Stimulated activated CD4-positive, alpha-beta T cell treated with anti-CD3 and anti-CD28 coated beads, Interleukin-2, amount 100 ng/mL, for 4 hours (primary cell): ENCODE results near the gene KRTAP10-11.
"Not testable (repeated sequence)": the region's sequence is repeated elsewhere in the genome, so short reads cannot be mapped to it uniquely, and the experiment has no call there.

Experiments
- DNase-seq: peaks from one replicate; pipeline ENCODE4 v3.0.0-alpha.2; 2020; ENCODE audit warnings: low read depth

Gene KRTAP10-11

GRCh38 chr21:44666401-44667320, 20.4 kb downstream of the KRTAP10-11 start, which contains the start of gene KRTAP12-2:
TSS of gene KRTAP12-2 (minus strand) at chr21:44666927. CDS start at chr21:44666886, 41 bp downstream.
- no peak for DNase-seq

- no peak for DNase-seq
Measured at GRCh38 chr21:44667612-44668011, 21.4 kb downstream of the KRTAP10-11 start.

GRCh38 chr21:44670642-44671432, 24.6 kb downstream of the KRTAP10-11 start:
- no peak for DNase-seq

- DNase-seq, result no peak
Measured at GRCh38 chr21:44671911-44672310, 25.7 kb downstream of the KRTAP10-11 start.

- DNase-seq, result no peak
Measured at GRCh38 chr21:44677881-44678280, 31.7 kb downstream of the KRTAP10-11 start.

- no peak for DNase-seq
Measured at GRCh38 chr21:44681152-44681551, 34.9 kb downstream of the KRTAP10-11 start.

- DNase-seq, result no peak
Measured at GRCh38 chr21:44681861-44682579, 35.8 kb downstream of the KRTAP10-11 start, which contains the start of gene KRTAP12-1. TSS of gene KRTAP12-1 (minus strand) at chr21:44682163. CDS start at chr21:44682123, 40 bp downstream.

GRCh38 chr21:44682580-44683151, 36.5 kb downstream of the KRTAP10-11 start:
- no peak for DNase-seq

- no peak for DNase-seq
Measured at GRCh38 chr21:44684077-44684476, 37.9 kb downstream of the KRTAP10-11 start.

GRCh38 chr21:44684483-44684882, 38.3 kb downstream of the KRTAP10-11 start:
- DNase-seq, result no peak

- not testable (repeated sequence) for DNase-seq
Measured at GRCh38 chr21:44685050-44685449, 38.8 kb downstream of the KRTAP10-11 start.

- no peak for DNase-seq
Measured at GRCh38 chr21:44686000-44686781, 40.0 kb downstream of the KRTAP10-11 start.

GRCh38 chr21:44686843-44687561, 40.8 kb downstream of the KRTAP10-11 start:
- DNase-seq, result no peak

- no peak for DNase-seq
Measured at GRCh38 chr21:44687671-44688070, 41.5 kb downstream of the KRTAP10-11 start.

- DNase-seq, result not testable (repeated sequence)
Measured at GRCh38 chr21:44689740-44690139, 43.5 kb downstream of the KRTAP10-11 start.

GRCh38 chr21:44691686-44692085, 45.5 kb downstream of the KRTAP10-11 start:
- DNase-seq, result no peak

- no peak for DNase-seq
Measured at GRCh38 chr21:44692798-44693512, 46.7 kb downstream of the KRTAP10-11 start.

- no peak for DNase-seq
Measured at GRCh38 chr21:44694776-44695175, 48.6 kb downstream of the KRTAP10-11 start.

GRCh38 chr21:44695184-44695583, 49.0 kb downstream of the KRTAP10-11 start:
- DNase-seq, result no peak
